Activated T-cell treated with anti-CD3 and anti-CD28 coated beads, Interleukin-2, amount 50 U/mL, for 4 hours (primary cell): ENCODE measurements around the gene ZDHHC5. TPM values are rescaled to one million over a fixed set of nuclear protein-coding genes. Genes with fewer than 3 reads are reported as not detected.

Experiments
- ATAC-seq, 2 donors: fragments of 200-7000 bp; cut with Tn5 transposase; one replicate each; pipeline ENCODE4 v1.10.0; 2021
- DNase-seq: peaks from one replicate; pipeline ENCODE4 v3.0.0-alpha.2; 2020
- H3K27me3 Mint-ChIP-seq: one replicate; pipeline ENCODE4 v1.8.0; 2021; ENCODE audit warnings: low read depth, mixed read lengths
- H3K36me3 Mint-ChIP-seq: one replicate; pipeline ENCODE4 v1.8.0; 2022; ENCODE audit warnings: mixed read lengths; ENCODE audit not compliant: insufficient read depth
- H3K4me1 Mint-ChIP-seq: one replicate; pipeline ENCODE4 v1.8.0; 2021; ENCODE audit warnings: low read depth, mixed read lengths
- H3K4me3 Mint-ChIP-seq: one replicate; pipeline ENCODE4 v1.8.0; 2021; ENCODE audit warnings: mild to moderate bottlenecking, moderate library complexity, mixed read lengths
- H3K9me3 Mint-ChIP-seq: one replicate; pipeline ENCODE4 v1.8.0; 2021; ENCODE audit warnings: mixed read lengths
- total RNA-seq, 3 donors: library from RNA; stranded (reverse); gene quantifications; one replicate each; pipeline ENCODE4 v1.2.1, GENCODE V29; 2021

The ZDHHC5 gene, protein sequence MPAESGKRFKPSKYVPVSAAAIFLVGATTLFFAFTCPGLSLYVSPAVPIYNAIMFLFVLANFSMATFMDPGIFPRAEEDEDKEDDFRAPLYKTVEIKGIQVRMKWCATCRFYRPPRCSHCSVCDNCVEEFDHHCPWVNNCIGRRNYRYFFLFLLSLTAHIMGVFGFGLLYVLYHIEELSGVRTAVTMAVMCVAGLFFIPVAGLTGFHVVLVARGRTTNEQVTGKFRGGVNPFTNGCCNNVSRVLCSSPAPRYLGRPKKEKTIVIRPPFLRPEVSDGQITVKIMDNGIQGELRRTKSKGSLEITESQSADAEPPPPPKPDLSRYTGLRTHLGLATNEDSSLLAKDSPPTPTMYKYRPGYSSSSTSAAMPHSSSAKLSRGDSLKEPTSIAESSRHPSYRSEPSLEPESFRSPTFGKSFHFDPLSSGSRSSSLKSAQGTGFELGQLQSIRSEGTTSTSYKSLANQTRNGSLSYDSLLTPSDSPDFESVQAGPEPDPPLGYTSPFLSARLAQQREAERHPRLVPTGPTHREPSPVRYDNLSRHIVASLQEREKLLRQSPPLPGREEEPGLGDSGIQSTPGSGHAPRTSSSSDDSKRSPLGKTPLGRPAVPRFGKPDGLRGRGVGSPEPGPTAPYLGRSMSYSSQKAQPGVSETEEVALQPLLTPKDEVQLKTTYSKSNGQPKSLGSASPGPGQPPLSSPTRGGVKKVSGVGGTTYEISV
- 10 to 100 TPM; 65.0 to 78.1 (median 73.8) TPM for total RNA-seq

DNA sequence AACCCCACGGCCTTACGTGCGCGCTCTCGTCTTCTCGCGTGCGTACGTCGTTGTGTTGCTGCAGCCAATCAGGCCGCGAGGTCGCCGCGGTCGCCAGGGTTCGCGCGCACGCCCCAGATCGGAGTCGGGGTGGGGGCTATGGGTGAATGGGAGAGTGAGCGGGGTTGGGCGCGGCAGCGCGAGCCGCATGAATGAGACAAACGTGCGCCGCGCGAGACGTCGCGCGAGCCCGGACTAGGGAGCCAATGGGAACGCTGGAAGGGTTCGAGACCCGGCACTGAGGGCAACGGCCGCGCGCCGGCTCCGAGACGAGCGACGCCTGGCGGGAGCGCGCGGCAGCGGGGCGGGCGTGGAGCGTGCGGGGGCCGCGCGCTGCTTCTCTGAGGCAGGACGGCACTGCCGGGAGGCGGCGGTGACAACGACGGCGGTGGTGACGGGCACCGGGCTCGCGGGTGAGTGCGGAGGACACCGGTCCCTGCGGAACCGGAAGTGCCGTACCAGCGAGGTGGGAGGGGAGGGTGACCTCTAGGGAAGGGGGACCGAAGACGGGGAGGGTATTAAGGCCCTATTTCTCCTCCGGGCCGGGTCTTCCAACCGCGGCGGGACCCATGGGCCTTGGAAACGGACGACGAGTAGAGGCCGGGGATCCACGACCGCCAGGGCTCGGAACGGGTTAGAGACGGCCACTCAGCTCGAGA, at the start of gene ZDHHC5:
Gene ZDHHC5 (plus strand): TSS at position 379 of the 698 bp plus-strand sequence. CDS start 4,977 bp downstream, outside the sequence.
- Mint-ChIP-seq H3K27me3 (no peaks in the 10 kb centered on the region), H3K9me3 (no peaks in the 10 kb centered on the region), H3K36me3 (peaks cover 8% of the 10 kb centered on the region), H3K4me1 (peaks cover 47% of the 10 kb centered on the region), H3K4me3 (peak within 1 kb of the TSS; percentile 96)
- ATAC-seq (peak; percentile 91 to 92), DNase-seq (peak; percentile 99)

DNA sequence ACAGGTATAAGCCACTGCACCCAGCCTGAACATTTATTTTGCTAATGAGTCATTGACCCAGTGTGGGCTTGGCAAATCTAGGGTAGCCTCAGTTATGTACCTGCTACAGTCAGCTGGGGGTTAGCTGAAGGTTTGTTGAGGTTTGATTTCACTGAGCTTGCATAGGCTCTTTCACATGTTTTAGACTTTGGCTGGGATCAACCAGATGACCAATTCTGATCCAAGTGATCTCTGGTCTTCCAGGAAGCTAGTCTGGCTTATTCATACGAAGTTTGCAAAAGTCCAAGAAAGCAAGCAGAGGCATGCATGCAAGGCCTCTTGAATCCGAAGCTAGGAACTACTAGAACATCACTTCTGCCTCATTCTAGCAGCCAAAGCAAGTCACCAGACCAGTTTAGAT, 49.5 kb upstream of the ZDHHC5 start:
- DNase-seq = no peak
- peaks cover 10% of the 10 kb centered on the region for H3K27me3 Mint-ChIP-seq
- peaks cover 3% of the 10 kb centered on the region for H3K9me3 Mint-ChIP-seq
- no peak for ATAC-seq
- H3K4me3 Mint-ChIP-seq = no peak overlapping the region
- no peaks in the 10 kb centered on the region for H3K4me1 Mint-ChIP-seq
- H3K36me3 Mint-ChIP-seq = no peaks in the 10 kb centered on the region

DNA sequence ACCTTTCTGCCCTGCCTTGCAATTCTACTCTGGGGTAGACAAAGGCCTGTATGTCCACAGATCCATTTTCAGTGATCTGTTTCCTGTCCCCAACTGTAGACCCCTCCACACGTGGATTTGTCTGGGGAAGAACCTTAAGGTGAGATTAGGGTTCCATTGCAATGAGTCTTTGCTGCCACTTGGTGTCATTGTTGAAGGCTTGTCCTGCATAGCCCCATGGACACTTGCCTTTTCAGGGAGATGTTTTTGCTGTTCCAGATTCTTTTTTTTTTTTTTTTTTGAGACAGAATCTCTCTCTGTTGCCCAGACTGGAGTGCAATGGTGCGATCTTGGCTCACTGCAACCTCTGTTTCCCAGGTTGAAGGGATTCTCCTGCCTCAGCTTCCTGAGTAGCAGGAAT, 48.6 kb upstream of the ZDHHC5 start:
- Mint-ChIP-seq H3K27me3 (peaks cover 10% of the 10 kb centered on the region), H3K4me1 (no peaks in the 10 kb centered on the region), H3K9me3 (peaks cover 3% of the 10 kb centered on the region), H3K36me3 (no peaks in the 10 kb centered on the region), H3K4me3 (no peak overlapping the region)
- DNase-seq (no peak), ATAC-seq (no peak)

DNA sequence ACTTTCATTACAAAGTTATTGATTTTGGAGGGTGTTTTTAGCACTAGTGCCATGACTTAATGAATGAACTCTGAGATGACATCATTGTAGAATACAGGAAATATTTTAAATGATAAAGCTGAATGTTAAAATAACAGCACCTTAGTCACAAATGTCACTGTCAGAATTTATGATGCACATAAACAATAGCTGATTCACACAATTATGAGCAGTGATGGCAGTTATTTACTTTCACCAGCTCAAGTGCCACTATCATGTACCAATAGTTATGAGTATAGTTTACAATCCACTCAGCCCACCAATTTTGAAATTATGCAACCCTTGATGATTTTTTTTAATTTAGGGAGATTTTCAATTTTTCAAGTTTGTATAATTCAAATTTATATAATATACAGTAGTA, 47.4 kb upstream of the ZDHHC5 start:
- H3K4me1 Mint-ChIP-seq = no peaks in the 10 kb centered on the region
- H3K9me3 Mint-ChIP-seq = peaks cover 3% of the 10 kb centered on the region
- H3K27me3 Mint-ChIP-seq = peaks cover 10% of the 10 kb centered on the region
- ATAC-seq (no peak), DNase-seq (no peak)
- no peak overlapping the region for H3K4me3 Mint-ChIP-seq
- no peaks in the 10 kb centered on the region for H3K36me3 Mint-ChIP-seq

DNA sequence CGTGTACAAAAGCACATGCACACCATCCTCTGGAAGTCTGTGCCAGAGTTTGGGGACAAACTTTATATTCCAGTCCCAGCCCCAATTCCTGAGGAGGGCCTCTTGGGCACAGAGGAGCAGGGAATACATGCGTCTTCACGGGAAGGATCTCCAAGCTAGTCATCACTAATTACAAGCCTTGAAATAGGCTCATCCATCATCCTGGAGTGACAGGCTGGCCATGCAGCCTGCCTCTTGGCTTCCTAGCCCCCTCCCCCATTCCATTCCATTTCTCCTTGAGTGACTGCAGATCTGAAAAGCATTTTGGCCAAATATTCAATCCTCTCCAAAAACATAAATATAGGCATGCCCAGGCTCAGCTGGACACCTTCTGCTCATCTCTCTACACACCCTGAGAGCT, 45.7 kb upstream of the ZDHHC5 start:
- H3K36me3 Mint-ChIP-seq = no peaks in the 10 kb centered on the region
- H3K9me3 Mint-ChIP-seq = peaks cover 3% of the 10 kb centered on the region
- no peak overlapping the region for H3K4me3 Mint-ChIP-seq
- ATAC-seq = no peak
- no peaks in the 10 kb centered on the region for H3K4me1 Mint-ChIP-seq
- peaks cover 1% of the 10 kb centered on the region for H3K27me3 Mint-ChIP-seq
- DNase-seq = no peak

DNA sequence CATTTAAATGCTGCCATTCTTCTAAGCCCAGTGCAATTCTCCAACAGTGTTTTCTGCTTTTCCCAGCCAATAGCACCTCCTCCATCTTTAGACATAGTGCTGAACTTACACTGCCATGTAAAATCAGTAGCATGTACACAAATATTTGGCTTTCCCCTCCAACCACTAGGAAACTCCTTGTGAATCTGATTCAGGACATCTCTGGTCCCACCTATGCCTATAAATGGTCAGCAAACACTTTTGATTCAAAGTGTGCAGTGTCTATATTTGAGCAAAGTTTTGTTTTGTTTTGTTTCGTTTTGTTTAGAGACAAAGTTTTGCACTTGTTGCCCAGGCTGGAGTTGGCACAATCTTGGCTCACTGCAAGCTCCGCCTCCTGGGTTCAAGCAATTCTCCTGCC, 43.0 kb upstream of the ZDHHC5 start:
- Mint-ChIP-seq H3K4me1 (no peaks in the 10 kb centered on the region), H3K4me3 (no peak overlapping the region), H3K36me3 (no peaks in the 10 kb centered on the region), H3K27me3 (peaks cover 5% of the 10 kb centered on the region), H3K9me3 (peaks cover 3% of the 10 kb centered on the region)
- ATAC-seq = no peak
- no peak for DNase-seq

DNA sequence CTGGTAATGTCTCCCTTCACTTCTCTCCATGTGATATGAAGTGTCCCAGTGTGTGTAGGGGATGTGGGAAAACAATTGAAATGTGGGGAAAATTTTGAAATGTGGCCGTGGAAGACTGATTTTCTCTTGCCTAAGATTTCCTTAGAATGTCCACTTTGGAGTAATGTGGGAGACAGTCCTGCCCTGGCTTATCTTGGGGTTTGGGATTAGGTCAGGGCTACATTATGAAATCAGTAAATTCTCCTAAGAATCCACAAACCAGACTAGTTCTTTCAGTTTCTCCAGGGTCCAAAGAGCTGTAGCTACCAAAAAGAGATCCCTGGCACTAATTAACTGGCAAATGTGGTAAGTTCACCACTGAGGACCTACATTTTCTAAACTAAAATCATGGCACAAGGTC, 41.0 kb upstream of the ZDHHC5 start:
- Mint-ChIP-seq H3K36me3 (no peaks in the 10 kb centered on the region), H3K9me3 (no peaks in the 10 kb centered on the region), H3K27me3 (peaks cover 8% of the 10 kb centered on the region), H3K4me3 (no peak overlapping the region), H3K4me1 (no peaks in the 10 kb centered on the region)
- ATAC-seq (no peak), DNase-seq (no peak)

DNA sequence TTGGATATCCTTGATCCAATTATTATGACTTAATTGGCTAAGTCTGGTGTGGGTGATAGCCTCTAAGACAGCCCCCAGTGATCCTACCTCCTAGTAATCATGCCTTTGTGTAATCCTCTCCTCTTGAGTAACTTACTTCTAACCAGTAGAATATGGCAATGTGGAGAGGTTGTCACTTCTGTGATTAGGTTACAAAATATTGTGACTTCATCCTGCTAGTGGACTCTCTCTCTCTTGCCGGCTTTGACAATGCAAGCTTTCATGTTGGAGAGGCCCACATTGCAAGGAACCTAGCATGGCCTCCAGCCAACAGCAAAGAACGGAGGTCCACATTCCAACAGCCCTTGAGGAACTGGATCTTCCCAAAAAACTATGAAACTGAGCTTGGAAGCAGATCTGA, 37.7 kb upstream of the ZDHHC5 start:
- no peak for DNase-seq
- no peaks in the 10 kb centered on the region for H3K36me3 Mint-ChIP-seq
- ATAC-seq = no peak
- H3K4me3 Mint-ChIP-seq = no peak overlapping the region
- H3K9me3 Mint-ChIP-seq = no peaks in the 10 kb centered on the region
- peaks cover 16% of the 10 kb centered on the region for H3K27me3 Mint-ChIP-seq
- H3K4me1 Mint-ChIP-seq = no peaks in the 10 kb centered on the region

DNA sequence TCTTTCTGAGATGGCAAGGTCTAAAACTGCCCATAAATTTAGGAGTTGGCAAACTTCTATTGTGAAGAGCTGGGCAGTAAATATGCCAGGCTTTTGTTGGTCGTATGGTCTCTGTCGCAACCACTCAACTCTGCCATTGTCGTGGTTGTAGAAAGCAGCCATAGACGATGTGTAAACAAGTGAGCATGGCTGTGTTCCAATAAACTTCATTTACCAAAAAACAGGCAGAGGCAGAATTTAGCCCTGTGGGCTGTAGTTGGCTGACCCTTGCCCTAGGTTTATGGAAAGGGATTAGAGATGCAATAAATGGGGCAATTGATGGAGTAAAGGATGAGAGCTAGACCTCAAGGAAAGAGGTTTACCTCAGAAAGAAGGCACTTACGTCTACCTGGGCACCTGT, 35.8 kb upstream of the ZDHHC5 start:
- peaks cover 23% of the 10 kb centered on the region for H3K27me3 Mint-ChIP-seq
- ATAC-seq (no peak), DNase-seq (no peak)
- no peak overlapping the region for H3K4me3 Mint-ChIP-seq
- H3K9me3 Mint-ChIP-seq = no peaks in the 10 kb centered on the region
- H3K4me1 Mint-ChIP-seq = no peaks in the 10 kb centered on the region
- no peaks in the 10 kb centered on the region for H3K36me3 Mint-ChIP-seq

DNA sequence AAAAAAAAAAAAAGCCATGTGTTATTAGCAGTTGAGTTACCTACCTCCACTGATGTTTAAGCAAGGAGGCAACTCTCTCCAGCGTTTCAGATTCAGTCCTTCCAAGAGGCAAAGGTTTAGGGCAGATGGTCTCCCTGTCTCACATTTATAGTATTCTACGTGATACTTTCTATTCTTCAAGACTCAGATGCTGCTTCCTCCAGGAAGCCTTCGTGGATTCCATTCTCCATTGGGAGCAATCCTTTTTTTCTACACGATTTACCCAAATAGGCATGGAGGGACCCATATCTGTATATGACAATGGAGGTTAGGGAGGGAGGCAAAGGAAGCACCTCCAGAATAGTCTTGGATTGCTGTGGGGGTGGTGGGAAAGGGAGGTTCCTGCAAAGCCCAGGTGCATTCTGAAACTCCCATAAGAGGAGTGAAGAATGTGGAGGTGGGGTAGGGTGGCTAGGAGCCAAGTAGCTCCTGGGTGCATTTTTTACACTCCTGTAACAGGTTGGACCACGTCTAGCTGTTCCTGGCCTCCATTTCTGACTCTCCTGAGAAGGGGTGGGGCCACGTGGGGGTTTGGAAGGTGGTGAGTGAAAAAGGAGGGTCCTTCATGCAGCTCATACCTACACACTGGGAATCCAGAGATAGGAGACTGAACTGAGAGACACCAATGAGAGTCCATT, 34.4 kb upstream of the ZDHHC5 start:
- Mint-ChIP-seq H3K4me3 (no peak overlapping the region), H3K27me3 (peaks cover 33% of the 10 kb centered on the region), H3K36me3 (no peaks in the 10 kb centered on the region), H3K4me1 (peaks cover 3% of the 10 kb centered on the region), H3K9me3 (no peaks in the 10 kb centered on the region)
- DNase-seq (no peak), ATAC-seq (no peak)

DNA sequence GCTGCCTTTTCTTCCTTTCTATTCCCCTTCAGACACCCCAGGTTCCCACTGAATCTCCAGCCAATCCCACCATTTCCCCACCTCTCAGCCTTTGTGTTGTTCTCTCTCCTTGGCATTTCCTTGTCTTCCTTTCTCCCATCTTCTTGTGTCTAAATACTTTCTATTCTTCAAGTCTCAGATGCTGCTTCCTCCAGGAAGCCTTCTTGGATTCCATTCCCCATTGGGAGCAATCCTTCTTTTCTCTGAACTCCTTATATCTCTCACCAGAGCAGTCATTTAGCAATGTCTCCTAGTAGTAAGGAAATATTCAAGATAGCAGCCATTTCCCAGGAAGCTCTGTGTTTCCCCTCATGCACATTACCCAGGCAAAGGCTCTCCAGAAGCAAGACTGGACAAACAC, 33.6 kb upstream of the ZDHHC5 start:
- ATAC-seq = no peak

DNA sequence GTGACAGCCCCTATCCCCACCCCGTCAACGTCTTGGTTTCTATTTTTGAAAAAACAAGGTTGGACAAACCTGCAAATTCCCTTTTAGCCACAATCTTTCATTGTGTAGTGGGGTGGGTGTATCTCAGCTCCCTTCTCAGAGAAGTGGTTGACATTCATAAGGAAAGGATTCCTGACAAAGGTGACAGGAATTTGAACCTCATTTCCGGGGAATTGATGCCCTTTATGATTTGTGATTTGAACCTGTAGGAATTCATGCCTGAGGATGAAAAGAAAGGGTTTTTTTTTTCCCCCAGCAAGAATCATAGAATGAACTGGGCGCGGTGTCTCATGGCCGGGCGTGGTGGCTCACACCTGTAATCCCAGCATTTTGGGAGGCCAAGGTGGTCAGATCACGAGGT, 32.7 kb upstream of the ZDHHC5 start:
- Mint-ChIP-seq H3K9me3 (no peaks in the 10 kb centered on the region), H3K27me3 (peaks cover 32% of the 10 kb centered on the region), H3K4me3 (no peak overlapping the region), H3K4me1 (peaks cover 9% of the 10 kb centered on the region), H3K36me3 (no peaks in the 10 kb centered on the region)
- DNase-seq (no peak), ATAC-seq (no peak)

More for the DNA sequence above, 33.6 kb upstream of the ZDHHC5 start:
- Mint-ChIP-seq H3K36me3 (no peaks in the 10 kb centered on the region), H3K9me3 (no peaks in the 10 kb centered on the region), H3K4me3 (no peak overlapping the region), H3K27me3 (peaks cover 33% of the 10 kb centered on the region), H3K4me1 (peaks cover 9% of the 10 kb centered on the region)
- no peak for DNase-seq

DNA sequence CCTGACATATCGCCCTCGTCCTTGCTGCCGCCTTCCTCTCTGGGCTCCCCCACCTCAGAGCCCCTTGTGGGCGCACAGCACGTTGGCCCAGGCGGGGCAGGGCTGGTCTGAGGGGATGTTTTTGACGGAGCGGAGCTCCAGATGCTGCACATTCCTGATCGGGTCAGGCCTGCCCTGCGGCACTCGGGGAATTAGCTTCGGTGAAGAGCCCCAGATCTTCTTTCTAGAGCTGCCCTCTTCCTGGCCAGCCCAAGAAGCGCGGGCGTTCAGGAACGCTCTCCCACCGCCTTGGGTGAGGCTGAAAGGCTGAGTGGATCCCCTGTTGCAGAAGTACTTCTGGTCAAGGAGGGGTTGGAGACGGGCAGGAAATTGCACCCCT, 30.3 kb upstream of the ZDHHC5 start:
- peaks cover 9% of the 10 kb centered on the region for H3K4me1 Mint-ChIP-seq
- no peaks in the 10 kb centered on the region for H3K36me3 Mint-ChIP-seq
- ATAC-seq (no peak), DNase-seq (no peak)
- peaks cover 28% of the 10 kb centered on the region for H3K27me3 Mint-ChIP-seq
- H3K9me3 Mint-ChIP-seq = no peaks in the 10 kb centered on the region
- peak overlapping the region; percentile 83 for H3K4me3 Mint-ChIP-seq
